Adrenal gland (tissue), 5 donors: ENCODE measurements around the gene AGRN.

ENCODE experiments used
- POLR2A ChIP-seq, 2 donors: fragments of 450-650 bp; IDR thresholded peaks; one replicate each; pipeline ENCODE4 v1.6.1; 2017; ENCODE audit warnings: antibody characterized with exemption in 2 of 2, mild to moderate bottlenecking in 2 of 2, moderate library complexity in 1 of 2
- TF ChIP-seq, protein P1 (sequence below), 6 experiments: fragments of 450-650 bp in 4 of 6; fragments of 200-600 bp in 2 of 6; sonication (generic) in 1 of 6; IDR thresholded peaks; 1 replicate in 5 of 6; 2 replicates in 1 of 6; pipeline versions ENCODE4 v1.5.1 to v1.8.0; 2016 to 2021; ENCODE audit warnings: antibody characterized with exemption in 6 of 6, mild to moderate bottlenecking in 2 of 6, moderate library complexity in 1 of 6
- donor health status: DM: no; HTN: no; CAD: no.

DNA sequence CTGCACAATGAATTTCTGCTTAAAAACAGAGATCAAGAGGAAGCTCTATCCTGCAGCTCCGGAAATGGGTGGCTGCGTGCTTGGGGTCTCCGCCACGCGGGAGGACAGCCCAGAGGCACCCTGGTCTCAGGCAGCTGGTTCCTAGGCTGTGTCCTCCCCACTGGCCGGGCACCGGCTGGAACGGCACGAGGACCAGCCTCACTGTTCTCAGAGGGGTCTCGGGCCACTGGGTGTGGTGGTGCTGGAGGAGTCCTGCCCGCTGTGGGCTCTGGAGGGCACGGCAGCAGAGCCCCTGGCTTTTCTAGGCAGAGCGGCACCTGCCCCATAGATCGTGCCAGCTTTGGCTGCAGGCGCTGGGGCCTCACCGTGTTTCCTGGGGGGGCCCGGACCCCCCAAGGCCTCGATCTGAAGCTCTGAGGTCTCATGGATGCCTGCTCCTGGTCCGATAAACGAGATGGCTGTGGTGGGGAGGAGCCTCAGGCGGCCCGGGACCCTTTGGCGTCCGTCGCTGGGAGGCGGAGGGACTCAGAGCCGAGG lies 62.4 kb downstream of the AGRN start:
- TF ChIP-seq, protein P1, sequence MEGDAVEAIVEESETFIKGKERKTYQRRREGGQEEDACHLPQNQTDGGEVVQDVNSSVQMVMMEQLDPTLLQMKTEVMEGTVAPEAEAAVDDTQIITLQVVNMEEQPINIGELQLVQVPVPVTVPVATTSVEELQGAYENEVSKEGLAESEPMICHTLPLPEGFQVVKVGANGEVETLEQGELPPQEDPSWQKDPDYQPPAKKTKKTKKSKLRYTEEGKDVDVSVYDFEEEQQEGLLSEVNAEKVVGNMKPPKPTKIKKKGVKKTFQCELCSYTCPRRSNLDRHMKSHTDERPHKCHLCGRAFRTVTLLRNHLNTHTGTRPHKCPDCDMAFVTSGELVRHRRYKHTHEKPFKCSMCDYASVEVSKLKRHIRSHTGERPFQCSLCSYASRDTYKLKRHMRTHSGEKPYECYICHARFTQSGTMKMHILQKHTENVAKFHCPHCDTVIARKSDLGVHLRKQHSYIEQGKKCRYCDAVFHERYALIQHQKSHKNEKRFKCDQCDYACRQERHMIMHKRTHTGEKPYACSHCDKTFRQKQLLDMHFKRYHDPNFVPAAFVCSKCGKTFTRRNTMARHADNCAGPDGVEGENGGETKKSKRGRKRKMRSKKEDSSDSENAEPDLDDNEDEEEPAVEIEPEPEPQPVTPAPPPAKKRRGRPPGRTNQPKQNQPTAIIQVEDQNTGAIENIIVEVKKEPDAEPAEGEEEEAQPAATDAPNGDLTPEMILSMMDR (IDR thresholded peaks at IDR 0.05), result no peak
- no peak for TF ChIP-seq POLR2A (IDR thresholded peaks at IDR 0.05)
